Measurements from ENCODE around the gene CCBE1. TPM values are rescaled to one million over a fixed set of nuclear protein-coding genes. Genes with fewer than 3 reads are reported as not detected.

CCBE1 gene
- total and polyA plus RNA-seq, 9 of the 15 experiments (the other 6 are each of a cell fraction or from before 2014, with no cell fraction given), result 0.20 TPM; not detected in 8

DNA sequence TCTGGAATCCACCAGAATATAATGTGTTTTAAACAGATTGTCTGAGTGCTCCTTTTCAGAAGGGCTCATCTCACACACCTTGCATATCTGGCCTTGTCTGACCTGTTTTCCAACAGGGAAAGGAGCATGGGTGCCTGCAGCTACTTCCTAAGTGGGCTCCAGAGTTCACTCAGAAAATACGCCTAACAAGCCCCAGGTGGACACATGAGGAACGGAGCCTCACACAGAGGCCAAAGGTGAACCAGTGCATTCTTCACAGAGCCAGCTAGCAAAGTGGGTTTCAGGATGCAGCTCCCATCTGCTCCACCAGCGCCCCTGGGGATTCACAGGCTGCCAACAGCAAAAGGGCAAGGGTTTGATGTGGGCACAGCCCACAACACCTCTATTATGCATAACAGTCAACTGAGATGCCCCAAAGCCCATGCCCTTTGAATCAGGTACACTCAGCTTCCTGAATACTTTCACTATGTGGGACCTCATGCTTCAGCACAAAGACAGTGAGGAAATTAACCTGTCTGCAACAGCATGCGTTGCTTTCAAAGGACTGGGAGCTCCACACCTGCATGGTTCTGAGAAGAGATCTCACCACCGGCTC lies 86.6 kb downstream of the CCBE1 start:
- POLR2A ChIA-PET, result no interaction called here
- Histone ChIP-seq H3K9ac (ENCODE audit: insufficient read depth in 1 of 2, low read depth in 2 of 2, low read length in 2 of 2) (no peak overlapping the region), H3K36me3 (ENCODE audit: control insufficient read depth, insufficient read depth, low read length) (no peaks in the 10 kb centered on the region), H3K27ac (ENCODE audit: extremely low read depth, low read depth, low read length) (no peak overlapping the region), H3K9me1 (ENCODE audit: control insufficient read depth, insufficient read depth, low read length) (no peaks in the 10 kb centered on the region), H2AFZ (ENCODE audit: low read depth, low read length) (no peak overlapping the region), H3K4me1 (replicated peaks in 1 of 2; ENCODE audit: control insufficient read depth in 2 of 2, insufficient read depth in 2 of 2, low read length in 2 of 2) (no peaks in the 10 kb centered on the region), H3K27me3 (ENCODE audit: control insufficient read depth in 2 of 2, insufficient read depth in 2 of 2, low read length in 2 of 2) (no peaks in the 10 kb centered on the region), H3K9me3 (replicated peaks; ENCODE audit: control insufficient read depth, insufficient read depth, low read depth, low read length) (no peaks in the 10 kb centered on the region), H4K20me1 (replicated peaks; ENCODE audit: control insufficient read depth, insufficient read depth, low read length) (no peaks in the 10 kb centered on the region), H3K79me2 (ENCODE audit: control insufficient read depth, insufficient read depth, low read length) (no peaks in the 10 kb centered on the region), H3K4me2 (ENCODE audit: insufficient read depth, low read length) (no peak overlapping the region), H3K4me3 (no peak overlapping the region)
- in situ Hi-C loops (cut with MboI), result no loop called here
- WGBS (ENCODE audit: insufficient coverage, low coverage, missing lambda C conversion rate), result 0% methylated on average over 3 of the region's 5 CpGs
- CTCF ChIA-PET (ENCODE audit: low intra/inter-chr PET ratio), result no interaction called here
- ATAC-seq (no peak), DNase-seq (ENCODE audit: extremely low read depth in 1 of 4, low spot score in 3 of 4) (no peak), FAIRE-seq (no peak)
- intact Hi-C loops (cut with micrococcal nuclease), result no loop called here
- no TSS peak for BruUV-seq (replicated peaks)
- TF ChIP-seq MBD2 (IDR thresholded peaks at IDR 0.05; ENCODE audit: borderline replicate concordance, low read depth) (no peak), BRCA1 (IDR thresholded peaks at IDR 0.05) (no peak), BRCA1 (CRISPR knock-in tag; IDR thresholded peaks at IDR 0.05) (no peak), PRPF4 (IDR thresholded peaks at IDR 0.05; ENCODE audit: insufficient read depth, low read depth, low read length, poor library complexity, severe bottlenecking) (no peak), FOS (IDR thresholded peaks at IDR 0.05; ENCODE audit: extremely low read depth, insufficient read length) (no peak), ZNF274 (IDR thresholded peaks at IDR 0.05; ENCODE audit: borderline replicate concordance, low read depth, low read length) (no peak), TRIM24 (IDR thresholded peaks at IDR 0.05) (no peak), XRCC5 (IDR thresholded peaks at IDR 0.05; ENCODE audit: low read depth, low read length) (no peak), ZC3H8 (IDR thresholded peaks at IDR 0.05) (no peak), MEF2D (tag; conservative IDR thresholded peaks at IDR 0.05; ENCODE audit: low read depth) (no peak)
- TF ChIP-seq, protein P1, sequence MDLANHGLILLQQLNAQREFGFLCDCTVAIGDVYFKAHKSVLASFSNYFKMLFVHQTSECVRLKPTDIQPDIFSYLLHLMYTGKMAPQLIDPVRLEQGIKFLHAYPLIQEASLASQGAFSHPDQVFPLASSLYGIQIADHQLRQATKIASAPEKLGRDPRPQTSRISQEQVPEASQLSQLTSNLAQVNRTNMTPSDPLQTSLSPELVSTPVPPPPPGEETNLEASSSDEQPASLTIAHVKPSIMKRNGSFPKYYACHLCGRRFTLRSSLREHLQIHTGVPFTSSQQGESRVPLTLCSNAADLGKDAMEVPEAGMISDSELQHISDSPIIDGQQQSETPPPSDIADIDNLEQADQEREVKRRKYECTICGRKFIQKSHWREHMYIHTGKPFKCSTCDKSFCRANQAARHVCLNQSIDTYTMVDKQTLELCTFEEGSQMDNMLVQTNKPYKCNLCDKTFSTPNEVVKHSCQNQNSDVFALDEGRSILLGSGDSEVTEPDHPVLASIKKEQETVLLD (IDR thresholded peaks at IDR 0.05), result no peak
- TF ChIP-seq, protein P2, sequence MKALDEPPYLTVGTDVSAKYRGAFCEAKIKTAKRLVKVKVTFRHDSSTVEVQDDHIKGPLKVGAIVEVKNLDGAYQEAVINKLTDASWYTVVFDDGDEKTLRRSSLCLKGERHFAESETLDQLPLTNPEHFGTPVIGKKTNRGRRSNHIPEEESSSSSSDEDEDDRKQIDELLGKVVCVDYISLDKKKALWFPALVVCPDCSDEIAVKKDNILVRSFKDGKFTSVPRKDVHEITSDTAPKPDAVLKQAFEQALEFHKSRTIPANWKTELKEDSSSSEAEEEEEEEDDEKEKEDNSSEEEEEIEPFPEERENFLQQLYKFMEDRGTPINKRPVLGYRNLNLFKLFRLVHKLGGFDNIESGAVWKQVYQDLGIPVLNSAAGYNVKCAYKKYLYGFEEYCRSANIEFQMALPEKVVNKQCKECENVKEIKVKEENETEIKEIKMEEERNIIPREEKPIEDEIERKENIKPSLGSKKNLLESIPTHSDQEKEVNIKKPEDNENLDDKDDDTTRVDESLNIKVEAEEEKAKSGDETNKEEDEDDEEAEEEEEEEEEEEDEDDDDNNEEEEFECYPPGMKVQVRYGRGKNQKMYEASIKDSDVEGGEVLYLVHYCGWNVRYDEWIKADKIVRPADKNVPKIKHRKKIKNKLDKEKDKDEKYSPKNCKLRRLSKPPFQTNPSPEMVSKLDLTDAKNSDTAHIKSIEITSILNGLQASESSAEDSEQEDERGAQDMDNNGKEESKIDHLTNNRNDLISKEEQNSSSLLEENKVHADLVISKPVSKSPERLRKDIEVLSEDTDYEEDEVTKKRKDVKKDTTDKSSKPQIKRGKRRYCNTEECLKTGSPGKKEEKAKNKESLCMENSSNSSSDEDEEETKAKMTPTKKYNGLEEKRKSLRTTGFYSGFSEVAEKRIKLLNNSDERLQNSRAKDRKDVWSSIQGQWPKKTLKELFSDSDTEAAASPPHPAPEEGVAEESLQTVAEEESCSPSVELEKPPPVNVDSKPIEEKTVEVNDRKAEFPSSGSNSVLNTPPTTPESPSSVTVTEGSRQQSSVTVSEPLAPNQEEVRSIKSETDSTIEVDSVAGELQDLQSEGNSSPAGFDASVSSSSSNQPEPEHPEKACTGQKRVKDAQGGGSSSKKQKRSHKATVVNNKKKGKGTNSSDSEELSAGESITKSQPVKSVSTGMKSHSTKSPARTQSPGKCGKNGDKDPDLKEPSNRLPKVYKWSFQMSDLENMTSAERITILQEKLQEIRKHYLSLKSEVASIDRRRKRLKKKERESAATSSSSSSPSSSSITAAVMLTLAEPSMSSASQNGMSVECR (CRISPR knock-in tag; IDR thresholded peaks at IDR 0.05), result no peak
- TF ChIP-seq, protein P3, sequence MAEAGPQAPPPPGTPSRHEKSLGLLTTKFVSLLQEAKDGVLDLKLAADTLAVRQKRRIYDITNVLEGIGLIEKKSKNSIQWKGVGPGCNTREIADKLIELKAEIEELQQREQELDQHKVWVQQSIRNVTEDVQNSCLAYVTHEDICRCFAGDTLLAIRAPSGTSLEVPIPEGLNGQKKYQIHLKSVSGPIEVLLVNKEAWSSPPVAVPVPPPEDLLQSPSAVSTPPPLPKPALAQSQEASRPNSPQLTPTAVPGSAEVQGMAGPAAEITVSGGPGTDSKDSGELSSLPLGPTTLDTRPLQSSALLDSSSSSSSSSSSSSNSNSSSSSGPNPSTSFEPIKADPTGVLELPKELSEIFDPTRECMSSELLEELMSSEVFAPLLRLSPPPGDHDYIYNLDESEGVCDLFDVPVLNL (CRISPR knock-in tag; IDR thresholded peaks at IDR 0.05; ENCODE audit: low read depth), result no peak
- TF ChIP-seq, protein P4, sequence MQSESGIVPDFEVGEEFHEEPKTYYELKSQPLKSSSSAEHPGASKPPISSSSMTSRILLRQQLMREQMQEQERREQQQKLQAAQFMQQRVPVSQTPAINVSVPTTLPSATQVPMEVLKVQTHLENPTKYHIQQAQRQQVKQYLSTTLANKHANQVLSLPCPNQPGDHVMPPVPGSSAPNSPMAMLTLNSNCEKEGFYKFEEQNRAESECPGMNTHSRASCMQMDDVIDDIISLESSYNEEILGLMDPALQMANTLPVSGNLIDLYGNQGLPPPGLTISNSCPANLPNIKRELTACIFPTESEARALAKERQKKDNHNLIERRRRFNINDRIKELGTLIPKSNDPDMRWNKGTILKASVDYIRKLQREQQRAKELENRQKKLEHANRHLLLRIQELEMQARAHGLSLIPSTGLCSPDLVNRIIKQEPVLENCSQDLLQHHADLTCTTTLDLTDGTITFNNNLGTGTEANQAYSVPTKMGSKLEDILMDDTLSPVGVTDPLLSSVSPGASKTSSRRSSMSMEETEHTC (IDR thresholded peaks at IDR 0.05), result no peak
